ENCODE data around the gene COX6B2.
"Not testable (repeated sequence)": the region's sequence is repeated elsewhere in the genome, so short reads cannot be mapped to it uniquely, and the experiment has no call there.

COX6B2 gene

GRCh38 chr19:55333870-55334269 is 20.6 kb downstream of the COX6B2 start:
- H3K27me3 ChIP-seq (ENCODE audit: low read depth): no peaks in the 10 kb centered on the region
- peaks cover 6% of the 10 kb centered on the region for H3K4me1 ChIP-seq
- H3K36me3 ChIP-seq (replicated peaks): no peaks in the 10 kb centered on the region
- in situ Hi-C loops (cut with MboI; ENCODE audit: low sequenced_read_pairs): no loop called here
- H3K9me3 ChIP-seq: no peaks in the 10 kb centered on the region
- no peak overlapping the region for H3K4me3 ChIP-seq
- DNase-seq (ENCODE audit: low spot score in 2 of 2): no peak

GRCh38 chr19:55329791-55330190 is 24.7 kb downstream of the COX6B2 start:
- H3K9me3 ChIP-seq; DNase-seq (ENCODE audit: low spot score in 2 of 2); H3K36me3 ChIP-seq (replicated peaks); H3K27me3 ChIP-seq (ENCODE audit: low read depth); H3K4me1 ChIP-seq; H3K4me3 ChIP-seq; in situ Hi-C loops (cut with MboI; ENCODE audit: low sequenced_read_pairs): not testable (repeated sequence)

GRCh38 chr19:55328774-55329318 is 25.7 kb downstream of the COX6B2 start:
- H3K36me3 ChIP-seq (replicated peaks); DNase-seq (ENCODE audit: low spot score in 2 of 2); H3K27me3 ChIP-seq (ENCODE audit: low read depth); H3K9me3 ChIP-seq; in situ Hi-C loops (cut with MboI; ENCODE audit: low sequenced_read_pairs); H3K4me3 ChIP-seq; H3K4me1 ChIP-seq: not testable (repeated sequence)

- H3K27me3 ChIP-seq (ENCODE audit: low read depth): no peaks in the 10 kb centered on the region
- in situ Hi-C loops (cut with MboI; ENCODE audit: low sequenced_read_pairs): no loop called here
- H3K9me3 ChIP-seq: no peaks in the 10 kb centered on the region
- DNase-seq (ENCODE audit: low spot score in 2 of 2): no peak
- H3K36me3 ChIP-seq (replicated peaks): no peaks in the 10 kb centered on the region
- H3K4me1 ChIP-seq: no peaks in the 10 kb centered on the region
- H3K4me3 ChIP-seq: no peak within 1 kb of the TSS
These were observed 29.3 kb downstream of the COX6B2 start, which contains the start of gene TMEM150B for GRCh38 chr19:55325172-55325571. Gene TMEM150B (minus strand): TSS chr19:55325341. CDS start chr19:55321036, 4,305 bp downstream.

GRCh38 chr19:55324662-55325061 is 29.9 kb downstream of the COX6B2 start:
- no peaks in the 10 kb centered on the region for H3K36me3 ChIP-seq (replicated peaks)
- in situ Hi-C loops (cut with MboI; ENCODE audit: low sequenced_read_pairs): no loop called here
- DNase-seq (ENCODE audit: low spot score in 2 of 2): no peak
- H3K4me1 ChIP-seq: no peaks in the 10 kb centered on the region
- no peak overlapping the region for H3K4me3 ChIP-seq
- no peaks in the 10 kb centered on the region for H3K27me3 ChIP-seq (ENCODE audit: low read depth)
- no peaks in the 10 kb centered on the region for H3K9me3 ChIP-seq

- Histone ChIP-seq H3K9me3 (no peaks in the 10 kb centered on the region), H3K4me3 (no peak overlapping the region), H3K27me3 (ENCODE audit: low read depth) (no peaks in the 10 kb centered on the region), H3K4me1 (no peaks in the 10 kb centered on the region), H3K36me3 (replicated peaks) (no peaks in the 10 kb centered on the region)
- in situ Hi-C loops (cut with MboI; ENCODE audit: low sequenced_read_pairs): no loop called here
- no peak for DNase-seq (ENCODE audit: low spot score in 2 of 2)
These were observed 32.2 kb downstream of the COX6B2 start for GRCh38 chr19:55322204-55322885.

- Histone ChIP-seq H3K4me3 (no peak overlapping the region), H3K27me3 (ENCODE audit: low read depth) (no peaks in the 10 kb centered on the region), H3K4me1 (no peaks in the 10 kb centered on the region), H3K36me3 (replicated peaks) (no peaks in the 10 kb centered on the region), H3K9me3 (no peaks in the 10 kb centered on the region)
- in situ Hi-C loops (cut with MboI; ENCODE audit: low sequenced_read_pairs): no loop called here
- no peak for DNase-seq (ENCODE audit: low spot score in 2 of 2)
These were observed 32.9 kb downstream of the COX6B2 start for GRCh38 chr19:55321466-55322137.

GRCh38 chr19:55320844-55321419 is 33.6 kb downstream of the COX6B2 start:
- in situ Hi-C loops (cut with MboI; ENCODE audit: low sequenced_read_pairs): no loop called here
- DNase-seq (ENCODE audit: low spot score in 2 of 2): no peak
- H3K27me3 ChIP-seq (ENCODE audit: low read depth): no peaks in the 10 kb centered on the region
- H3K9me3 ChIP-seq: no peaks in the 10 kb centered on the region
- H3K36me3 ChIP-seq (replicated peaks): no peaks in the 10 kb centered on the region
- no peak overlapping the region for H3K4me3 ChIP-seq
- H3K4me1 ChIP-seq: no peaks in the 10 kb centered on the region

GRCh38 chr19:55319785-55320184 is 34.7 kb downstream of the COX6B2 start:
- Histone ChIP-seq H3K27me3 (ENCODE audit: low read depth) (no peaks in the 10 kb centered on the region), H3K9me3 (no peaks in the 10 kb centered on the region), H3K4me1 (no peaks in the 10 kb centered on the region), H3K4me3 (no peak overlapping the region), H3K36me3 (replicated peaks) (no peaks in the 10 kb centered on the region)
- in situ Hi-C loops (cut with MboI; ENCODE audit: low sequenced_read_pairs): no loop called here
- peak; percentile 65 to 87 for DNase-seq (ENCODE audit: low spot score in 2 of 2)

- DNase-seq (ENCODE audit: low spot score in 2 of 2): no peak
- no peaks in the 10 kb centered on the region for H3K4me1 ChIP-seq
- in situ Hi-C loops (cut with MboI; ENCODE audit: low sequenced_read_pairs): no loop called here
These were observed 37.9 kb downstream of the COX6B2 start for GRCh38 chr19:55316646-55317045.

GRCh38 chr19:55315956-55316525 is 38.5 kb downstream of the COX6B2 start:
- DNase-seq (ENCODE audit: low spot score in 2 of 2): no peak
- Histone ChIP-seq H3K4me3 (no peak overlapping the region), H3K27me3 (ENCODE audit: low read depth) (no peaks in the 10 kb centered on the region), H3K9me3 (no peaks in the 10 kb centered on the region), H3K36me3 (replicated peaks) (no peaks in the 10 kb centered on the region), H3K4me1 (no peaks in the 10 kb centered on the region)
- in situ Hi-C loops (cut with MboI; ENCODE audit: low sequenced_read_pairs): no loop called here

More at GRCh38 chr19:55316646-55317045, 37.9 kb downstream of the COX6B2 start:
- Histone ChIP-seq H3K4me3 (no peak overlapping the region), H3K9me3 (no peaks in the 10 kb centered on the region), H3K36me3 (replicated peaks) (no peaks in the 10 kb centered on the region), H3K27me3 (ENCODE audit: low read depth) (no peaks in the 10 kb centered on the region)

GRCh38 chr19:55314396-55314795 is 40.1 kb downstream of the COX6B2 start:
- in situ Hi-C loops (cut with MboI; ENCODE audit: low sequenced_read_pairs): no loop called here
- Histone ChIP-seq H3K4me3 (no peak overlapping the region), H3K4me1 (no peaks in the 10 kb centered on the region), H3K9me3 (no peaks in the 10 kb centered on the region), H3K27me3 (ENCODE audit: low read depth) (no peaks in the 10 kb centered on the region), H3K36me3 (replicated peaks) (no peaks in the 10 kb centered on the region)
- DNase-seq (ENCODE audit: low spot score in 2 of 2): no peak

GRCh38 chr19:55312621-55313512 is 41.7 kb downstream of the COX6B2 start:
- Histone ChIP-seq H3K4me3 (no peak overlapping the region), H3K36me3 (replicated peaks) (no peaks in the 10 kb centered on the region), H3K9me3 (no peaks in the 10 kb centered on the region), H3K4me1 (no peaks in the 10 kb centered on the region), H3K27me3 (ENCODE audit: low read depth) (no peaks in the 10 kb centered on the region)
- in situ Hi-C loops (cut with MboI; ENCODE audit: low sequenced_read_pairs): no loop called here
- DNase-seq (ENCODE audit: low spot score in 2 of 2): no peak

Measured in HAP-1 (cell line).